HEK293 (cell line): ENCODE data around the gene PCNA.
"Not testable (repeated sequence)": the region's sequence is repeated elsewhere in the genome, so short reads cannot be mapped to it uniquely, and the experiment has no call there.

Experiments used
- ZBTB17 ChIP-seq: fragments of 450-650 bp; formaldehyde crosslinking; IDR thresholded peaks from 2 replicates; pipeline ENCODE4 v1.5.1; 2016; ENCODE audit warnings: missing biosample characterization, missing genetic modification characterization
- ZBTB7A ChIP-seq: fragments of 450-650 bp; formaldehyde crosslinking; IDR thresholded peaks from 2 replicates; pipeline ENCODE4 v1.5.1; 2016; ENCODE audit warnings: low read depth, missing biosample characterization, missing genetic modification characterization
- ZNF138 ChIP-seq: fragments of 450-650 bp; formaldehyde crosslinking; IDR thresholded peaks from 2 replicates; pipeline ENCODE4 v1.5.1; 2016; ENCODE audit warnings: missing biosample characterization, missing genetic modification characterization, borderline replicate concordance
- ZNF248 ChIP-seq: fragments of 450-650 bp; formaldehyde crosslinking; IDR thresholded peaks from 2 replicates; pipeline ENCODE4 v1.5.1; 2017; ENCODE audit warnings: missing biosample characterization, missing genetic modification characterization
- TF ChIP-seq, protein P1 (sequence below): fragments of 450-650 bp; formaldehyde crosslinking; conservative IDR thresholded peaks from 2 replicates; pipeline ENCODE4 v1.5.1; 2016; ENCODE audit warnings: low read depth, missing biosample characterization, missing genetic modification characterization
- TF ChIP-seq, protein P2 (sequence below): fragments of 450-650 bp; formaldehyde crosslinking; IDR thresholded peaks from 2 replicates; pipeline ENCODE4 v1.5.1; 2016; ENCODE audit warnings: missing biosample characterization, missing genetic modification characterization

DNA sequence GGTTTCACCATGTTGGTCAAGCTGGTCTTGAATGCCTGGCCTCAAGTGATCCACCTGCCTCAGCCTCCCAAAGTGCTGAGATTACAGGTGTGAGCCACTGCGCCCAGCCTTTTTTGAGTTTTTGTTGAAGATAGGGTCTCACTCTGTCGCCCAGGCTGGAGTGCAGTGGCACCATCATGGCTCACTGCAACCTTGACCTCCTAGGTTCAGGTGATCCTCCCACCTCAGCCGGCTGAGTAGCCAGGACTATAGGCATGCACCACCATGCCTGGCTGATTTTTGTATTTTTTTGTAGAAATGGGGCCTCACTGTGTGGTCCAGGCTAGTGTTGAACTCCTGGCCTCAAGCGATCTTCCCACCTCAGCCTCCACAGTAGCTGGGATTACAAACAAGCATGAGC is 47.8 kb downstream of the PCNA start:
- TF ChIP-seq ZNF248 (tag by site-specific recombination); ZBTB17 (tag by site-specific recombination); ZNF138; ZBTB7A (tag by site-specific recombination): not testable (repeated sequence)
- TF ChIP-seq, protein P1, sequence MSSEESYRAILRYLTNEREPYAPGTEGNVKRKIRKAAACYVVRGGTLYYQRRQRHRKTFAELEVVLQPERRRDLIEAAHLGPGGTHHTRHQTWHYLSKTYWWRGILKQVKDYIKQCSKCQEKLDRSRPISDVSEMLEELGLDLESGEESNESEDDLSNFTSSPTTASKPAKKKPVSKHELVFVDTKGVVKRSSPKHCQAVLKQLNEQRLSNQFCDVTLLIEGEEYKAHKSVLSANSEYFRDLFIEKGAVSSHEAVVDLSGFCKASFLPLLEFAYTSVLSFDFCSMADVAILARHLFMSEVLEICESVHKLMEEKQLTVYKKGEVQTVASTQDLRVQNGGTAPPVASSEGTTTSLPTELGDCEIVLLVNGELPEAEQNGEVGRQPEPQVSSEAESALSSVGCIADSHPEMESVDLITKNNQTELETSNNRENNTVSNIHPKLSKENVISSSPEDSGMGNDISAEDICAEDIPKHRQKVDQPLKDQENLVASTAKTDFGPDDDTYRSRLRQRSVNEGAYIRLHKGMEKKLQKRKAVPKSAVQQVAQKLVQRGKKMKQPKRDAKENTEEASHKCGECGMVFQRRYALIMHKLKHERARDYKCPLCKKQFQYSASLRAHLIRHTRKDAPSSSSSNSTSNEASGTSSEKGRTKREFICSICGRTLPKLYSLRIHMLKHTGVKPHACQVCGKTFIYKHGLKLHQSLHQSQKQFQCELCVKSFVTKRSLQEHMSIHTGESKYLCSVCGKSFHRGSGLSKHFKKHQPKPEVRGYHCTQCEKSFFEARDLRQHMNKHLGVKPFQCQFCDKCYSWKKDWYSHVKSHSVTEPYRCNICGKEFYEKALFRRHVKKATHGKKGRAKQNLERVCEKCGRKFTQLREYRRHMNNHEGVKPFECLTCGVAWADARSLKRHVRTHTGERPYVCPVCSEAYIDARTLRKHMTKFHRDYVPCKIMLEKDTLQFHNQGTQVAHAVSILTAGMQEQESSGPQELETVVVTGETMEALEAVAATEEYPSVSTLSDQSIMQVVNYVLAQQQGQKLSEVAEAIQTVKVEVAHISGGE (tag by site-specific recombination): not testable (repeated sequence)
- TF ChIP-seq, protein P2, sequence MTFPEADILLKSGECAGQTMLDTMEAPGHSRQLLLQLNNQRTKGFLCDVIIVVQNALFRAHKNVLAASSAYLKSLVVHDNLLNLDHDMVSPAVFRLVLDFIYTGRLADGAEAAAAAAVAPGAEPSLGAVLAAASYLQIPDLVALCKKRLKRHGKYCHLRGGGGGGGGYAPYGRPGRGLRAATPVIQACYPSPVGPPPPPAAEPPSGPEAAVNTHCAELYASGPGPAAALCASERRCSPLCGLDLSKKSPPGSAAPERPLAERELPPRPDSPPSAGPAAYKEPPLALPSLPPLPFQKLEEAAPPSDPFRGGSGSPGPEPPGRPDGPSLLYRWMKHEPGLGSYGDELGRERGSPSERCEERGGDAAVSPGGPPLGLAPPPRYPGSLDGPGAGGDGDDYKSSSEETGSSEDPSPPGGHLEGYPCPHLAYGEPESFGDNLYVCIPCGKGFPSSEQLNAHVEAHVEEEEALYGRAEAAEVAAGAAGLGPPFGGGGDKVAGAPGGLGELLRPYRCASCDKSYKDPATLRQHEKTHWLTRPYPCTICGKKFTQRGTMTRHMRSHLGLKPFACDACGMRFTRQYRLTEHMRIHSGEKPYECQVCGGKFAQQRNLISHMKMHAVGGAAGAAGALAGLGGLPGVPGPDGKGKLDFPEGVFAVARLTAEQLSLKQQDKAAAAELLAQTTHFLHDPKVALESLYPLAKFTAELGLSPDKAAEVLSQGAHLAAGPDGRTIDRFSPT: not testable (repeated sequence)
